HCT116 (cell line): Measurements from ENCODE around the gene EIF2S3B. TPM values are rescaled to one million over a fixed set of nuclear protein-coding genes. Genes with fewer than 3 reads are reported as not detected.

ENCODE experiments used
- ATAC-seq: fragments of 200-7000 bp; cut with Tn5 transposase; 2 replicates; pipeline ENCODE4 v1.9.1; 2020; ENCODE audit warnings: mild to moderate bottlenecking, moderate library complexity
- BruUV-seq: library from RNA; stranded (reverse); fragments of 400-500 nt; replicated peaks from 2 replicates; lab custom pipeline; 2021; lab: Mats Ljungman, UMichigan
- CTCF ChIA-PET: fragments of 300-600 bp; sonication (Branson Sonifier 250); formaldehyde crosslinking; loops from one replicate; lab custom pipeline; 2021; ENCODE audit warnings: antibody characterized with exemption; lab: Charles Lee
- POLR2A ChIA-PET: fragments of 300-600, 350-600 bp; sonication (Branson Sonifier 250); formaldehyde crosslinking; loops from one replicate; lab custom pipeline; 2021; ENCODE audit warnings: antibody characterized with exemption; lab: Charles Lee
- RAD21 ChIA-PET, 2 experiments: fragments of 300-600 bp; sonication (Branson Sonifier 250); formaldehyde crosslinking; loops; one replicate each; lab custom pipeline; 2023; ENCODE audit warnings: low total read pairs in 2 of 2; ENCODE audit not compliant: uncharacterized antibody in 2 of 2, unreplicated experiment in 2 of 2, low non-redundant PET in 1 of 2; lab: Charles Lee
- DNase-seq: peaks from one replicate; pipeline ENCODE4 v3.0.0-alpha.2; 2010; ENCODE audit warnings: low read depth, low spot score
- H2AFZ ChIP-seq: fragments of 200-600 bp; shearing (Covaris generic), sonication (generic); 2 replicates; pipeline ENCODE4 v1.6.1; 2017; ENCODE audit warnings: low read depth, mixed run types, mixed read lengths, antibody characterized with exemption, low read length; ENCODE audit not compliant: poor library complexity, severe bottlenecking
- H3K27ac ChIP-seq: 2 replicates; pipeline ENCODE4 v1.5.1; 2012; ENCODE audit warnings: low read depth, low read length
- H3K27me3 ChIP-seq: fragments of 200-600 bp; sonication (generic); 2 replicates; pipeline ENCODE4 v1.6.1; 2016; ENCODE audit warnings: mixed run types, low read length, mixed read lengths; ENCODE audit not compliant: insufficient read depth
- H3K36me3 ChIP-seq, 2 experiments: fragments of 200-500 bp in 1 of 2; fragments of 200-600 bp in 1 of 2; sonication (Bioruptor generic) in 1 of 2; sonication (generic) in 1 of 2; 2 replicates each; pipeline versions ENCODE4 v1.5.1 to v1.6.1; 2014 to 2016; ENCODE audit warnings: low read length in 2 of 2, inconsistent platforms in 1 of 2, mixed read lengths in 1 of 2, mixed run types in 1 of 2; ENCODE audit not compliant: insufficient read depth in 2 of 2, control insufficient read depth in 1 of 2
- H3K4me1 ChIP-seq, 2 experiments: fragments of 200-600 bp in 1 of 2; sonication (generic) in 1 of 2; 2 replicates each; pipeline versions ENCODE4 v1.5.1 to v1.6.1; 2012 to 2017; ENCODE audit warnings: low read length in 2 of 2, inconsistent platforms in 1 of 2, mild to moderate bottlenecking in 1 of 2, mixed read lengths in 1 of 2, mixed run types in 1 of 2, moderate library complexity in 1 of 2; ENCODE audit not compliant: insufficient read depth in 2 of 2, control insufficient read depth in 1 of 2
- H3K4me2 ChIP-seq: fragments of 200-600 bp; sonication (generic); 2 replicates; pipeline ENCODE4 v1.6.1; 2017; ENCODE audit warnings: mixed run types, low read length, mixed read lengths
- H3K4me3 ChIP-seq, 2 experiments: fragments of 200-600 bp in 1 of 2; sonication (generic) in 1 of 2; replicated peaks in 1 of 2; 2 replicates each; pipeline ENCODE4 v1.5.1; 2011 to 2016; ENCODE audit warnings: low read length in 2 of 2, control low read depth in 1 of 2, low read depth in 1 of 2, mild to moderate bottlenecking in 1 of 2, mixed read lengths in 1 of 2, mixed run types in 1 of 2
- H3K79me2 ChIP-seq: fragments of 200-600 bp; sonication (generic); 2 replicates; pipeline ENCODE4 v1.6.1; 2017; ENCODE audit warnings: mild to moderate bottlenecking, mixed run types, low read length, moderate library complexity, mixed read lengths; ENCODE audit not compliant: insufficient read depth
- H3K9ac ChIP-seq: fragments of 200-600 bp; sonication (generic); 2 replicates; pipeline ENCODE4 v1.6.1; 2016; ENCODE audit warnings: low read length, mixed read lengths
- H3K9me2 ChIP-seq: fragments of 200-600 bp; sonication (generic), shearing (Covaris generic); 2 replicates; pipeline ENCODE4 v1.6.1; 2017; ENCODE audit warnings: mixed run types, mild to moderate bottlenecking, moderate library complexity; ENCODE audit not compliant: insufficient read depth
- H3K9me3 ChIP-seq, 2 experiments: fragments of 200-500 bp in 1 of 2; fragments of 200-600 bp in 1 of 2; sonication (Bioruptor generic) in 1 of 2; sonication (generic) in 1 of 2; 2 replicates each; pipeline ENCODE4 v1.6.1; 2014 to 2017; ENCODE audit warnings: low read length in 2 of 2, mixed read lengths in 2 of 2, inconsistent platforms in 1 of 2, low read depth in 1 of 2, mild to moderate bottlenecking in 1 of 2, mixed run types in 1 of 2, moderate library complexity in 1 of 2; ENCODE audit not compliant: control insufficient read depth in 1 of 2, insufficient read depth in 1 of 2
- H4K20me1 ChIP-seq: fragments of 200-600 bp; sonication (generic), shearing (Covaris generic); 2 replicates; pipeline ENCODE4 v1.6.1; 2017; ENCODE audit warnings: mixed run types, mild to moderate bottlenecking, moderate library complexity; ENCODE audit not compliant: insufficient read depth
- CTCF ChIP-seq, 3 experiments: fragments of 200-600 bp in 1 of 3; sonication (generic) in 1 of 3; IDR thresholded peaks in 2 of 3; conservative IDR thresholded peaks in 1 of 3; 2 replicates each; pipeline ENCODE4 v1.5.1; 2012 to 2017; ENCODE audit warnings: low read depth in 2 of 3, low read length in 2 of 3, antibody characterized with exemption in 1 of 3, borderline replicate concordance in 1 of 3, control low read depth in 1 of 3, mild to moderate bottlenecking in 1 of 3, mixed read lengths in 1 of 3, mixed run types in 1 of 3, moderate library complexity in 1 of 3; ENCODE audit not compliant: insufficient read depth in 1 of 3
- EGR1 ChIP-seq: IDR thresholded peaks from 2 replicates; pipeline ENCODE4 v1.6.1; 2012; ENCODE audit warnings: low read depth
- intact Hi-C: fragments of 100-400 bp; cut with micrococcal nuclease; formaldehyde crosslinking; loops from 2 replicates; pipeline ENCODE4 v1.10.0; 2022
- total RNA-seq: library from RNA; stranded (reverse); gene quantifications from one replicate; pipeline ENCODE4 v1.2.1, GENCODE V29; 2021; ENCODE audit not compliant: unreplicated experiment
- TF ChIP-seq, protein P1 (sequence below): IDR thresholded peaks from 2 replicates; pipeline ENCODE4 v1.6.1; 2012

The EIF2S3B gene
- total RNA-seq, 1 experiment from 2014 or later = 1.0 TPM

- TF ChIP-seq EGR1 (no peak), CTCF (IDR thresholded peaks at IDR 0.05 in 2 of 3, conservative IDR thresholded peaks at IDR 0.05 in 1 of 3; ENCODE audit: borderline replicate concordance in 1 of 3, insufficient read depth in 1 of 3, low read depth in 2 of 3, low read length in 2 of 3) (no peak)
- TF ChIP-seq, all 23 proteins: peak for 0
- Histone ChIP-seq H3K36me3 (no peaks in the 10 kb centered on the region), H3K27ac (no peak overlapping the region), H3K79me2 (no peaks in the 10 kb centered on the region), H2AFZ (no peak overlapping the region), H4K20me1 (no peaks in the 10 kb centered on the region), H3K4me1 (no peaks in the 10 kb centered on the region), H3K4me3 (no peak overlapping the region), H3K9me3 (no peaks in the 10 kb centered on the region), H3K4me2 (no peak overlapping the region), H3K27me3 (no peaks in the 10 kb centered on the region), H3K9ac (no peak overlapping the region), H3K9me2 (no peaks in the 10 kb centered on the region)
- intact Hi-C loops = no loop called here
- DNase-seq = no peak
- ATAC-seq = no peak
- ChIA-PET RAD21 (no interaction called here), CTCF (no interaction called here), POLR2A (no interaction called here)
- BruUV-seq = no TSS peak
Measured at GRCh38 chr12:10491766-10492165, 13.9 kb upstream of the EIF2S3B start.

DNA sequence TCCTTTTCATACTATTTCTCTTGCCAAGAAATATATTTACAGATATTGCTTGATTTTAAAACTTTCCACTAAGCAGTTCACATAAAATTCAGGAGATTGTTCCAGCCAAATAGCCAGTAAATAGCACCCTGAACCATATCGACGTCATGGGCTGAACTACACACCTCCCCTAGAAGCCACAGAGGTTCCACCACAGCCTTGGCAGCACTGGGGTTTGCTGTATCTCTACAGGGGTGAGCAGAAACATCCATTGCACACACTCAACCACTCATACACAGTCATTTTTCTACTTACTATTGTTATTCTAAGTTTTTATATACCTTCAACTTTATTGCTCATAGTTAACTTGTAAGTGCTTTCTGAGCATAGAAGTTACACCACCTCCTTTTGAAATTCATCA is 8.1 kb upstream of the EIF2S3B start:
- 0 out of 4 replicates have a peak, but pooled peaks cover 0 to 3% of the 10 kb centered on the region in 2 experiments for H3K9me3 ChIP-seq
- H3K4me1 ChIP-seq = no peaks in the 10 kb centered on the region
- H3K27ac ChIP-seq = no peak overlapping the region
- H3K4me2 ChIP-seq = no peak overlapping the region
- no peak for ATAC-seq
- ChIA-PET CTCF (no interaction called here), POLR2A (no interaction called here), RAD21 (no interaction called here)
- H3K9me2 ChIP-seq = no peaks in the 10 kb centered on the region
- H3K79me2 ChIP-seq = no peaks in the 10 kb centered on the region
- no peak overlapping the region for H2AFZ ChIP-seq
- H3K4me3 ChIP-seq = no peak overlapping the region
- DNase-seq = no peak
- intact Hi-C loops = no loop called here
- H4K20me1 ChIP-seq = no peaks in the 10 kb centered on the region
- TF ChIP-seq, protein P1, sequence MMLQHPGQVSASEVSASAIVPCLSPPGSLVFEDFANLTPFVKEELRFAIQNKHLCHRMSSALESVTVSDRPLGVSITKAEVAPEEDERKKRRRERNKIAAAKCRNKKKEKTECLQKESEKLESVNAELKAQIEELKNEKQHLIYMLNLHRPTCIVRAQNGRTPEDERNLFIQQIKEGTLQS = no peak
- no peak overlapping the region for H3K9ac ChIP-seq
- H3K36me3 ChIP-seq = no peaks in the 10 kb centered on the region
- H3K27me3 ChIP-seq = no peaks in the 10 kb centered on the region
- no TSS peak for BruUV-seq
